BJ (cell line): ENCODE measurements around the gene CARD19. TPM values are rescaled to one million over a fixed set of nuclear protein-coding genes. Genes with fewer than 3 reads are reported as not detected.

ENCODE experiments used
- CTCF ChIA-PET: fragments of 350-600 bp; formaldehyde crosslinking; extraction: SDS; loops from one replicate; lab custom pipeline; 2021; ENCODE audit warnings: antibody characterized with exemption, inconsistent platforms; lab: Yijun Ruan, JAX
- POLR2A ChIA-PET: fragments of 300-600 bp; sonication (Branson Sonifier 250); formaldehyde crosslinking; extraction: SDS; loops from one replicate; lab custom pipeline; 2021; ENCODE audit warnings: antibody characterized with exemption; lab: Charles Lee
- DNase-seq: peaks from one replicate; pipeline ENCODE4 v3.0.0-alpha.2; 2011; ENCODE audit warnings: low read depth
- H3K27me3 ChIP-seq: 2 replicates; pipeline ENCODE4 v1.6.0; 2011; ENCODE audit warnings: low read length; ENCODE audit not compliant: control insufficient read depth, insufficient read depth
- H3K36me3 ChIP-seq: 2 replicates; pipeline ENCODE4 v1.5.1; 2011; ENCODE audit warnings: low read length; ENCODE audit not compliant: control insufficient read depth, insufficient read depth
- H3K4me3 ChIP-seq: 2 replicates; pipeline ENCODE4 v1.5.1; 2011; ENCODE audit warnings: low read depth, mild to moderate bottlenecking, control low read depth, low read length
- CTCF ChIP-seq: IDR thresholded peaks from 2 replicates; pipeline ENCODE4 v1.5.1; 2011; ENCODE audit warnings: low read depth, mild to moderate bottlenecking, control low read depth, inconsistent platforms, low read length, moderate library complexity; ENCODE audit not compliant: insufficient read depth
- polyA plus RNA-seq: library from polyadenylated mRNA; depleted of rRNA; stranded (reverse); fragments of >200 nt; gene quantifications from 2 replicates; pipeline ENCODE4 v1.2.3, GENCODE V29; 2011; rRNA removed

CARD19 gene
- polyA plus RNA-seq, 1 experiment: 69.3 TPM

- ChIA-PET CTCF (interaction anchor here (2.2 kb wide), 1 partner anchor 11 kb away, joined by 17 read pairs; no protein-coding TSS in a partner anchor), POLR2A (no interaction called here)
- H3K36me3 ChIP-seq: no peaks in the 10 kb centered on the region
- no peak for DNase-seq
- H3K4me3 ChIP-seq: no peak overlapping the region
- H3K27me3 ChIP-seq: no peaks in the 10 kb centered on the region; the same call in 1 of the 2 replicates
- no peak for TF ChIP-seq CTCF
Measured at GRCh38 chr9:93155716-93156474, 59.9 kb downstream of the CARD19 start.

GRCh38 chr9:93156475-93157008, 60.5 kb downstream of the CARD19 start:
- no peaks in the 10 kb centered on the region for H3K36me3 ChIP-seq
- CTCF ChIA-PET: interaction anchor here (1.9 kb wide), 1 partner anchor 146 kb away, joined by 8 read pairs; no protein-coding TSS in a partner anchor
- no peak for TF ChIP-seq CTCF
- H3K27me3 ChIP-seq: no peaks in the 10 kb centered on the region
- no peak overlapping the region for H3K4me3 ChIP-seq
- POLR2A ChIA-PET: no interaction called here
- no peak for DNase-seq

GRCh38 chr9:93159601-93160471, 63.8 kb downstream of the CARD19 start:
- DNase-seq: no peak
- TF ChIP-seq CTCF: peak; percentile 99
- Histone ChIP-seq H3K4me3 (no peak overlapping the region), H3K27me3 (no peaks in the 10 kb centered on the region), H3K36me3 (no peaks in the 10 kb centered on the region)
- POLR2A ChIA-PET: no interaction called here
- CTCF ChIA-PET: interaction anchor here (0.8 to 5.9 kb wide), 7 partner anchors 9 to 148 kb away, joined by 3 to 33 read pairs (median 4); no protein-coding TSS in a partner anchor

GRCh38 chr9:93161786-93162562, 66.0 kb downstream of the CARD19 start:
- POLR2A ChIA-PET: no interaction called here
- TF ChIP-seq CTCF: no peak
- Histone ChIP-seq H3K4me3 (no peak overlapping the region), H3K27me3 (no peaks in the 10 kb centered on the region), H3K36me3 (no peaks in the 10 kb centered on the region)
- CTCF ChIA-PET: interaction anchor here (1.4 to 5.9 kb wide), 2 partner anchors 14 to 142 kb away, joined by 4 to 33 read pairs; no protein-coding TSS in a partner anchor
- DNase-seq: no peak

Other genes starting within 250 kb of the CARD19 start
- gene ZNF484, start 218.2 kb upstream of the CARD19 start, polyA plus RNA-seq: 1.4 and 3.1 TPM in 2 replicates
- not detected in 2 replicates for gene FGD3, start 148.7 kb upstream of the CARD19 start, polyA plus RNA-seq
- 0.98 and 1.9 TPM in 2 replicates for gene SUSD3, start 37.5 kb upstream of the CARD19 start, polyA plus RNA-seq
- gene NINJ1, start 38.0 kb downstream of the CARD19 start, polyA plus RNA-seq: 32.3 and 53.9 TPM in 2 replicates
- not detected in 2 replicates for gene WNK2, start 87.9 kb downstream of the CARD19 start, polyA plus RNA-seq